Retinal pigment epithelial cell (primary cell): ENCODE results near the gene PTOV1.

Experiments
- DNase-seq: peaks from one replicate; pipeline ENCODE4 v3.0.0-alpha.2; 2010; ENCODE audit warnings: low read depth
- H3K4me3 ChIP-seq: 2 replicates; pipeline ENCODE4 v1.5.1; 2011; ENCODE audit warnings: mild to moderate bottlenecking, low read length, control low read depth, moderate library complexity
- CTCF ChIP-seq: conservative IDR thresholded peaks from 2 replicates; pipeline ENCODE4 v1.5.1; 2011; ENCODE audit warnings: low read depth, low read length, control low read depth, inconsistent platforms

PTOV1 gene

GRCh38 chr19:49837009-49837310, 14.0 kb upstream of the PTOV1 start:
- no peak for DNase-seq
- H3K4me3 ChIP-seq, result no peak overlapping the region
- TF ChIP-seq CTCF, result no peak

DNA sequence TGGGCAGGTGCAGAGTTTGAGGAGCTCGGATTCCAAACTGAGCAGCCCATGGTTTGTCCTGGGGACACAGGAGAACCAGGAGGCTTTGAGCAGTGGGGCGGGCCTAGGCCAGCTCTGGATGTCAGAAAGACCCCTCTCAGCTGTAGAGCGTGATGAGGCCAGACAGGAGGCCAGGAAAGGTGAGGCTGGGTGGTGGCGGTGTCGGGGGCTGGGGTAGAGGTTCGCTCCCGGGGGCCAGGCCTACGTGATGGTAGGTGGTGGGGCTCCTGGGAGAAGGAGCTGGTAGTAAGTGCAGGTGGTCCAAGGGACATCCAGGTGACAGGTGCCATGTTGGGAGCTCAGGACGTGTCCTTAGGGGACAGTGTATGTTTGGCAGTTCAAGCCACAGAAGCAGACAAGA, 13.5 kb upstream of the PTOV1 start:
- no peak for TF ChIP-seq CTCF

GRCh38 chr19:49838885-49839588, 11.9 kb upstream of the PTOV1 start:
- DNase-seq, result peak; percentile 63
- no peak for TF ChIP-seq CTCF
- H3K4me3 ChIP-seq, result no peak overlapping the region

More for the DNA sequence above, 13.5 kb upstream of the PTOV1 start:
- H3K4me3 ChIP-seq, result no peak overlapping the region
- DNase-seq, result no peak

GRCh38 chr19:49839713-49840112, 11.2 kb upstream of the PTOV1 start:
- no peak for TF ChIP-seq CTCF
- DNase-seq, result no peak
- H3K4me3 ChIP-seq, result no peak overlapping the region

GRCh38 chr19:49840321-49840720, 10.6 kb upstream of the PTOV1 start:
- no peak for TF ChIP-seq CTCF
- H3K4me3 ChIP-seq, result no peak overlapping the region
- no peak for DNase-seq

- H3K4me3 ChIP-seq, result no peak overlapping the region
- TF ChIP-seq CTCF, result no peak
Observed at GRCh38 chr19:49840736-49841249, 10.2 kb upstream of the PTOV1 start.

GRCh38 chr19:49843265-49843664, 7.7 kb upstream of the PTOV1 start:
- no peak for DNase-seq
- no peak for TF ChIP-seq CTCF
- H3K4me3 ChIP-seq, result no peak overlapping the region

More at GRCh38 chr19:49840736-49841249, 10.2 kb upstream of the PTOV1 start:
- no peak for DNase-seq
